ENCODE measurements around the gene ZNF341.

Gene ZNF341

DNA sequence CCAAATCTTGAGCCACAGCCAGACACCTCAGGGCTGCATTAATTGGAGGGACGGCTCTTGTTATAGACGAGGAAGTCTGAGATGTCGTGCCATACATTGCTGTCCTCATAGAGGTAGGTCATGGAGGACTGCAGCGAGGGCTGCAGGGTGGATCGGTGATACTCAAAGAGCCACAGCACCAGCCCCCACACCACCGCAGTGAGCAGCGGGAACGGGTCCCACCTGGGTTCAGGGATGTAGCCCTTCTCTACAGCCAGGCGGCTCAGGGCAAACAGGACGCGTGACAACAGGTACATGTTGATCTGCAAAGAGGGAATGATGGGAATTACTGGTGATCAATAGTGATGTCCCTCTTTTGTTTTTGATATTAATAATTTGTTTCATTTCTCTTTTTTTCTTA lies 24.1 kb upstream of the ZNF341 start:
- H3K4me2 ChIP-seq: no peak overlapping the region
- no peaks in the 10 kb centered on the region for H4K20me1 ChIP-seq
- H3K27ac ChIP-seq: no peak overlapping the region

DNA sequence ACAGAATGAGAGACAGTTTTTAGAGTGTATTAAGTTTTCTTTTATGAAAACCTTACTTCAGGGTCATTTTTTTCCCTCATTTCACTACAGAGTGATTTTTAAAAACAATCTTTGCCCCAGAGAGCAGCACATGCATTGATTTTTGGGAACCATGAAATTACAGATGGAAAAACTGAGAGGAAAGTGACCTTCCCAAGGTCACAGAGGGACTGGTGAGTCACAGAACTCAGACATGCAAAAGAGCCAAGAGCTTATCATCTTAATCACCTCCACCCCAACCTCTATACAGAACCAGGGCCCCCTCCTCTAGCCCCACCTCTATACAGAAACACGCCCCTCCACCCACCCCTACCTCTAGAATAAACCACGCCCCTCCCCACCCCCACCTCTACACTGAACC lies 22.4 kb upstream of the ZNF341 start:
- Histone ChIP-seq H3K27ac (no peak overlapping the region), H3K27me3 (no peaks in the 10 kb centered on the region), H3K9me3 (replicated peaks in 1 of 11) (no peaks in the 10 kb centered on the region), H3K4me2 (no peak overlapping the region), H3K4me1 (no peaks in the 10 kb centered on the region; a peak in 1 of 20 replicates), H3K4me3 (no peak overlapping the region), H4K20me1 (no peaks in the 10 kb centered on the region), H3K9ac (no peak overlapping the region), H3K36me3 (no peaks in the 10 kb centered on the region)
- no peak for TF ChIP-seq Cebpa-rat (IDR thresholded peaks at IDR 0.05)

More for the DNA sequence above, 24.1 kb upstream of the ZNF341 start:
- Histone ChIP-seq H3K27me3 (no peaks in the 10 kb centered on the region), H3K36me3 (no peaks in the 10 kb centered on the region), H3K9me3 (replicated peaks in 1 of 11) (no peaks in the 10 kb centered on the region), H3K4me1 (peaks cover 0 to 11% (median 8%) of the 10 kb centered on the region in 10 experiments; a peak in 13 of 20 replicates), H3K4me3 (no peak overlapping the region), H3K9ac (no peak overlapping the region)
- no peak for TF ChIP-seq Cebpa-rat (IDR thresholded peaks at IDR 0.05)

DNA sequence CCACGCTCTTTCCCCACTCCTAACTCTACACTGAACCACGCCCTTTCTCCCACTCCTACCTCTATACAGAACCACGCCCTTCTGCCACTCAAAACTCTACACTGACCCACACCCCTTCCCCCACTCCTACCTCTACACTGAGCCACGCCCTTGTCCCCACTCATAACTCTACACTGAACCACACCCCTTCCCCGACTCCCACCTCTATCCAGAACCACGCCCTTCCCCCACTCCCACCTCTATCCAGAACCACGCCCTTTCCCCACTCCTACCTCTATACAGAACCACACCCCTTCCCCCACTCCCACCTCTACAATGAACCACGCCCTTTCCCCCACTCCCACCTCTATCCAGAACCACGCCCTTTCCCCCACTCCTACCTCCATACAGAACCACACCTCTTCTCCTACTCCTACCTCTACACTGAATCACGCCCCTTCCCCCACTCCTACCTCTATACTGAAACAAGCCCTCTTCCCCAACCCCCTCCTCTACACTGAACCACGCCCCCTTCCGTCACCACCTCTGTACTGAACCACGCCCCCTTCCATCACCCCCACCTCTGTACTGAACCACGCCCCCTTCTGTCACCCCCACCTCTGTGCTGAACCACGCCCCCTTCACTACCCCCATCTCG lies 21.8 kb upstream of the ZNF341 start:
- Histone ChIP-seq H3K9me3 (replicated peaks in 1 of 11) (no peaks in the 10 kb centered on the region), H3K36me3 (no peaks in the 10 kb centered on the region), H3K4me3 (no peak overlapping the region), H3K9ac (no peak overlapping the region), H3K27ac (no peak overlapping the region), H4K20me1 (no peaks in the 10 kb centered on the region), H3K4me2 (no peak overlapping the region), H3K4me1 (no peaks in the 10 kb centered on the region; a peak in 1 of 20 replicates), H3K27me3 (no peaks in the 10 kb centered on the region)
- no peak for TF ChIP-seq Cebpa-rat (IDR thresholded peaks at IDR 0.05)

DNA sequence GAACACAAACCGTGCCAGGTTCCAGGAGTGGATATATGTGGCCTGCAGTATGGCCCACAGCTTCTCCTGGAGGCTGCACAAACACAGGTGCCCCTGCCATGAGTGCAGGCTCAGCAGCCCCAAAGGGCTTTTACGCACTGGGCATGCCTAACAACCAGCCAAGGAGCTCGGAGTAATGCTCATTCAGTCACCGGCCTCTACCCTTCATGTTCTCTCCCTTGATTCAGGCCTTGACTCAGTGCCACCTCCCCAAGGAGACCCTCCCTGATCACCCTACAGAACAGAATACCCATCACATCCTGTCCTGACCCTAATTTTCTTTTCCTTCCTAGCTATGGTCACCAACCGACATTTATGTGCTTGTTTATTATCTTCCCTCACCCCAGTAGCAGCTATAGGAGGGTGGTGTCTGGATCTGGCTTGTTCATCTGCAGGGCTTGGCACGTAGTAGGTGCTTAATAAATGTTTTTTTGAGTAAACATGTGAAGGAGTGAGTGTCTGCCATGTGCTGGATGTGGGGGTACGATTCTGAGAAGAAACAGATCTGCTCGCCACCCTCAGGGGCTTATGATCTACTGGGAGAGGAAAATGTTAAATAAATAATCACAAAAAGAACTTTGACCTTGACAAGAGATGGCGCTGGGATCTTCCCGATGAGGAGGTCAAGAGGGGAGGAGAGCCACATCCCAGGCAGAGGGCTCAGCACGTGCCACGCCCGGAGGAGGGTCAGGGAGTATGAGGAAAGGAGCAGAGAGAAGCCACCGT lies 20.9 kb upstream of the ZNF341 start:
- Histone ChIP-seq H3K4me2 (no peak overlapping the region), H3K4me3 (no peak overlapping the region), H3K36me3 (no peaks in the 10 kb centered on the region), H3K9me3 (replicated peaks in 1 of 11) (no peaks in the 10 kb centered on the region), H3K9ac (no peak overlapping the region), H3K27ac (no peak overlapping the region), H3K27me3 (no peaks in the 10 kb centered on the region), H4K20me1 (no peaks in the 10 kb centered on the region), H3K4me1 (no peaks in the 10 kb centered on the region; a peak in 1 of 20 replicates)
- no peak for TF ChIP-seq Cebpa-rat (IDR thresholded peaks at IDR 0.05)

DNA sequence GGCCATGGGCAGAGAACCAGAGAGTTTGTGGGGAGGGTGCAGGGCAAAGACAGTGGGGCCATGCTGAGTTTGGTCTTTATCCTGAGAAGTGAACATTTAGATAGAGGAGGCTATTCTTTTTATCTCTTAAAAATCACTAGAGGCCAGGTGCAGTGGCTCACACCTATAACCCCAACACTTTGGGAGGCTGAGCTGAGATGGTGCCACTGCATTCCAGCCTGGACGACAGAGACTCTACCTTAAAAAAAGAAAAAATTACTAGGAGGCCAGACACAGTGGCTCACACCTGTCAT lies 20.4 kb upstream of the ZNF341 start:
- H3K27ac ChIP-seq: no peak overlapping the region
- no peaks in the 10 kb centered on the region for H3K9me3 ChIP-seq (replicated peaks in 1 of 11)
- H3K4me3 ChIP-seq: no peak overlapping the region
- H3K27me3 ChIP-seq: no peaks in the 10 kb centered on the region
- H3K4me1 ChIP-seq: no peaks in the 10 kb centered on the region; a peak in 1 of 20 replicates
- H4K20me1 ChIP-seq: no peaks in the 10 kb centered on the region
- no peak for TF ChIP-seq Cebpa-rat (IDR thresholded peaks at IDR 0.05)
- no peak overlapping the region for H3K4me2 ChIP-seq
- H3K36me3 ChIP-seq: no peaks in the 10 kb centered on the region
- H3K9ac ChIP-seq: no peak overlapping the region

DNA sequence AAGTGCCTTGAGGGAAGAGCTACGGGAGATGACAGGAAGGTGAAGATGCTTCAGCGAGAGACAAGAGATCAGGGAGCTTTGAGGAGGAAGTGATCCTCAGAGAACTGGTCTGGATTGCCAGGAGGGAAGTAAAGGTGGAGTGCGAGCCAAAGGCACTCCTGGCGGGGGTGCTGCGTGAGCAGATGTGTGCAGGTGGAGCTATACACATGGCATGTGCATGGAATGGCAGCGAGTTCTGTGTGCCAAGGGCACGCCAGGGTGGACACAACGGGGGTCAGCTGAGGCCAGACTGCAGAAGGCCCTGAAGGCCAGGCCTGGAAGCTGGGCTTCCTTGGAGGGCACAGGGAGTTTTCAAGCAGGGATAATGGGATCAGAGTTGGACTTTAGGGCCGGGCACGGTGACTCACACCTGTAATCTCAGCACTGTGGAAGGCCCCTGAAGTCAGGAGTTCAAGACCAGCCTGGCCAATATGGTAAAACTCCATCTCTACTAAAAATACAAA lies 17.9 kb upstream of the ZNF341 start:
- Histone ChIP-seq H3K4me1 (no peaks in the 10 kb centered on the region; a peak in 1 of 20 replicates), H3K4me2 (no peak overlapping the region), H4K20me1 (no peaks in the 10 kb centered on the region), H3K27ac (no peak overlapping the region), H3K27me3 (no peaks in the 10 kb centered on the region), H3K9me3 (replicated peaks in 1 of 11) (no peaks in the 10 kb centered on the region), H3K4me3 (no peak overlapping the region), H3K36me3 (no peaks in the 10 kb centered on the region), H3K9ac (no peak overlapping the region)
- no peak for TF ChIP-seq Cebpa-rat (IDR thresholded peaks at IDR 0.05)

DNA sequence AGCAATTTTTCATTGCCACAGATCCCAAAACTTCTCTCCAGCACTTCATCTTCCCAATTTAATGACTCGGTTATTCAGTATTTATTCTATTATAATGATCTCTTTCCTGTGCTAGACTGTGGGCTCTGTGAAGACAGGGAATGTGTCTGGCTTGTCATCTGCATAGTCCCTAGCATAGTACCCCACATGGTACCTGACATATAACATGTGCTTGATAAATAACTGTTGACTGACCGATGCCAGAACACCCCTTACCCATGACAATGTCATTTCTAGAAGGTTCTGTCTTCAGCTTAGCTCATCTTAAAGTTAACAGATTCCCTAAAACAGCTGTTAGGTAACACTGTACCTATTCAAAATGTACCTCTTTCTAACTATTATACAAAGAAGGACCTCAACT lies 15.3 kb upstream of the ZNF341 start:
- H3K4me2 ChIP-seq: no peak overlapping the region
- peaks cover 0 to 5% (median 0%) of the 10 kb centered on the region in 10 experiments; a peak in 4 of 20 replicates for H3K4me1 ChIP-seq
- H3K27ac ChIP-seq: no peak overlapping the region
- no peaks in the 10 kb centered on the region for H3K36me3 ChIP-seq
- no peak for TF ChIP-seq Cebpa-rat (IDR thresholded peaks at IDR 0.05)
- no peak overlapping the region for H3K4me3 ChIP-seq
- H3K27me3 ChIP-seq: peaks cover 0 to 10% (median 7%) of the 10 kb centered on the region in 11 experiments; a peak in 9 of 22 replicates
- peaks cover 9 to 20% (median 16%) of the 10 kb centered on the region in 11 experiments for H3K9me3 ChIP-seq (replicated peaks in 1 of 11)
- H4K20me1 ChIP-seq: no peaks in the 10 kb centered on the region
- H3K9ac ChIP-seq: no peak overlapping the region

DNA sequence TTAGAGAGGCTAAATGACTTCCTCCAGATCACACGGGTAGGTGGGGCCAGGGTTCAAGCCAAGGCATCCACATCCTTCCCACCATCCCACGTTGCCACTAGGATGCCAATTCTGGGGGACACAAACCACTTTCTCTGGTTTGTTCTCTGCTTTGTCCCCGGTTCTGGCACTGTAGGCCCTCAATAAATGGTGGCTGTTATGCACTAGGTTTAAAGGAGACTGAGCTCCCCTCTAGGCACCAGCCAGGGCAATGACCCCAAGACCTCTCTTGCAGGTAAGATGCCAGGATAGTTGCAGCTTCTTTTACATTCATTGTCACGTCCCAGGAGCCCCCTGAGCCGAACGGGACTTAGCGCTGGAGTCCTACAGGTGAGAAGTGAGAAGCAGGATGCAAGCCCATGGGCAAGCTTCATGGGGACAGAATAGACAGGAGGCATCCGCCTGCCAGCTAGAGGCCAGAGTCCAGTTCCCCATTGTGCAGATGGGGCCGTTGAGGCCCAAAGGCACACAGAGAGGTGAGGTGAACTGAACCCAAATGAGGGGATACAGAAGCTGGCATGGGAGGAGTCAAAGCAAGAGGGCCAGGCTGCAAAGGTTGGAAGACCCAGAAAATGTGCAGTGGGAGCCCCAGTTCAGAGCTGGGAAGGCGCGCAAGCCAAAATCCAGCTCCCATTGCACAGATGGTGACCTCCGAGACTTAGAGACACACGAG lies 12.4 kb upstream of the ZNF341 start:
- H4K20me1 ChIP-seq: no peaks in the 10 kb centered on the region
- H3K27ac ChIP-seq: no peak overlapping the region
- H3K4me2 ChIP-seq: peak overlapping the region in 6 of 11 experiments; percentile 10 to 55 (median 42); a peak in 5 of 22 replicates
- H3K36me3 ChIP-seq: no peaks in the 10 kb centered on the region
- peak overlapping the region in 2 of 10 experiments; percentile 42 to 47; a peak in 2 of 20 replicates for H3K4me3 ChIP-seq
- H3K4me1 ChIP-seq: peaks cover 0 to 7% (median 5%) of the 10 kb centered on the region in 10 experiments; a peak in 8 of 20 replicates
- peaks cover 0 to 10% (median 7%) of the 10 kb centered on the region in 11 experiments; a peak in 9 of 22 replicates for H3K27me3 ChIP-seq
- H3K9me3 ChIP-seq (replicated peaks in 1 of 11): peaks cover 9 to 20% (median 16%) of the 10 kb centered on the region in 11 experiments
- TF ChIP-seq Cebpa-rat (IDR thresholded peaks at IDR 0.05): no peak
- H3K9ac ChIP-seq: no peak overlapping the region

All from BLaER1 treated with 17β-estradiol and CSF1 and Interleukin-3, amounts not matched to agents 10 nM and 100 nM (cell line).